H9 (cell line): ENCODE data around the gene NKD2. TPM values are rescaled to one million over a fixed set of nuclear protein-coding genes. Genes with fewer than 3 reads are reported as not detected.

Experiments
- DNase-seq: peaks from one replicate; pipeline ENCODE4 v3.0.0-alpha.2; 2017
- H2AFZ ChIP-seq: one replicate; pipeline ENCODE4 v1.6.1; 2013; ENCODE audit warnings: mild to moderate bottlenecking, low read length, control low read depth, moderate library complexity
- H2AK5ac ChIP-seq: 2 replicates; pipeline ENCODE4 v1.6.1; 2013; ENCODE audit warnings: low read length, control low read depth, mixed read lengths; ENCODE audit not compliant: insufficient read length
- H2BK120ac ChIP-seq: one replicate; pipeline ENCODE4 v1.6.1; 2013; ENCODE audit warnings: low read depth, mild to moderate bottlenecking, low read length, control low read depth, inconsistent platforms; ENCODE audit not compliant: poor library complexity, severe bottlenecking
- H2BK12ac ChIP-seq: 2 replicates; pipeline ENCODE4 v1.6.1; 2013; ENCODE audit warnings: low read length, control low read depth, mixed read lengths, low read depth; ENCODE audit not compliant: insufficient read length
- H2BK15ac ChIP-seq: 2 replicates; pipeline ENCODE4 v1.6.1; 2013; ENCODE audit warnings: low read depth, low read length, control low read depth
- H2BK20ac ChIP-seq: one replicate; pipeline ENCODE4 v1.6.1; 2013; ENCODE audit warnings: low read depth, mild to moderate bottlenecking, low read length, control low read depth, inconsistent platforms; ENCODE audit not compliant: poor library complexity, severe bottlenecking
- H2BK5ac ChIP-seq: 2 replicates; pipeline ENCODE4 v1.6.1; 2013; ENCODE audit warnings: low read length, control low read depth, mixed read lengths; ENCODE audit not compliant: insufficient read length
- H3K14ac ChIP-seq: 2 replicates; pipeline ENCODE4 v1.6.1; 2013; ENCODE audit warnings: low read length, control low read depth; ENCODE audit not compliant: insufficient read depth
- H3K18ac ChIP-seq: 2 replicates; pipeline ENCODE4 v1.6.1; 2013; ENCODE audit warnings: low read depth, mild to moderate bottlenecking, mixed read lengths, low read length, control low read depth; ENCODE audit not compliant: insufficient read length
- H3K23ac ChIP-seq: 2 replicates; pipeline ENCODE4 v1.6.1; 2013; ENCODE audit warnings: low read length, control low read depth, mixed read lengths, low read depth; ENCODE audit not compliant: insufficient read length
- H3K23me2 ChIP-seq: 2 replicates; pipeline ENCODE4 v1.6.1; 2013; ENCODE audit warnings: low read depth, mild to moderate bottlenecking, mixed read lengths, low read length, control low read depth; ENCODE audit not compliant: insufficient read length, poor library complexity, severe bottlenecking
- H3K27ac ChIP-seq: 2 replicates; pipeline ENCODE4 v1.5.1; 2013; ENCODE audit warnings: low read length, control low read depth, mixed read lengths, low read depth; ENCODE audit not compliant: insufficient read length
- H3K27me3 ChIP-seq: 2 replicates; pipeline ENCODE4 v1.6.1; 2013; ENCODE audit warnings: low read length, control low read depth, inconsistent platforms; ENCODE audit not compliant: insufficient read depth
- H3K4ac ChIP-seq: 2 replicates; pipeline ENCODE4 v1.6.1; 2013; ENCODE audit warnings: low read depth, mild to moderate bottlenecking, control low read depth, inconsistent platforms, low read length, moderate library complexity
- H3K4me1 ChIP-seq: 2 replicates; pipeline ENCODE4 v1.6.1; 2013; ENCODE audit warnings: low read length, control low read depth, inconsistent platforms; ENCODE audit not compliant: insufficient read depth
- H3K4me2 ChIP-seq: 2 replicates; pipeline ENCODE4 v1.6.1; 2013; ENCODE audit warnings: low read length, control low read depth, mixed read lengths; ENCODE audit not compliant: insufficient read length, insufficient read depth
- H3K56ac ChIP-seq: 2 replicates; pipeline ENCODE4 v1.6.1; 2013; ENCODE audit warnings: low read depth, mild to moderate bottlenecking, mixed read lengths, low read length, control low read depth; ENCODE audit not compliant: insufficient read length
- H3K79me1 ChIP-seq: 2 replicates; pipeline ENCODE4 v1.6.1; 2013; ENCODE audit warnings: low read depth, mild to moderate bottlenecking, moderate library complexity, low read length, control low read depth, inconsistent platforms; ENCODE audit not compliant: insufficient read depth, poor library complexity, severe bottlenecking
- H3K79me2 ChIP-seq: 2 replicates; pipeline ENCODE4 v1.6.1; 2013; ENCODE audit warnings: low read length, control low read depth, inconsistent platforms; ENCODE audit not compliant: insufficient read depth
- H3K9ac ChIP-seq: 2 replicates; pipeline ENCODE4 v1.6.1; 2013; ENCODE audit warnings: low read length, control low read depth, mixed read lengths; ENCODE audit not compliant: insufficient read length; ENCODE audit errors: extremely low read depth
- H3K9me3 ChIP-seq: one replicate; pipeline ENCODE4 v1.6.1; 2013; ENCODE audit warnings: low read depth, low read length, inconsistent platforms; ENCODE audit not compliant: control insufficient read depth
- H3T11ph ChIP-seq: one replicate; pipeline ENCODE4 v1.6.1; 2013; ENCODE audit warnings: mild to moderate bottlenecking, low read length, control low read depth, inconsistent platforms
- H4K20me1 ChIP-seq: one replicate; pipeline ENCODE4 v1.6.1; 2013; ENCODE audit not compliant: control insufficient read depth, insufficient read length, insufficient read depth
- H4K5ac ChIP-seq: 2 replicates; pipeline ENCODE4 v1.6.1; 2013; ENCODE audit warnings: low read depth, mild to moderate bottlenecking, mixed read lengths, low read length, control low read depth; ENCODE audit not compliant: insufficient read length
- H4K8ac ChIP-seq: replicated peaks from 2 replicates; pipeline ENCODE4 v1.6.1; 2013; ENCODE audit warnings: low read length, control low read depth, mixed read lengths, low read depth; ENCODE audit not compliant: insufficient read length
- H4K91ac ChIP-seq: 2 replicates; pipeline ENCODE4 v1.6.1; 2013; ENCODE audit warnings: low read depth, mild to moderate bottlenecking, moderate library complexity, mixed read lengths, low read length, control low read depth; ENCODE audit not compliant: insufficient read length
- H3K27ac Mint-ChIP-seq, 3 experiments: 2 replicates in 2 of 3; 3 replicates in 1 of 3; pipeline ENCODE4 v1.8.0; 2020 to 2021; ENCODE audit warnings: mixed read lengths in 3 of 3, mild to moderate bottlenecking in 1 of 3, moderate library complexity in 1 of 3
- H3K27me3 Mint-ChIP-seq: 2 replicates; pipeline ENCODE4 v1.8.0; 2021; ENCODE audit warnings: low read depth, mild to moderate bottlenecking, moderate library complexity, mixed read lengths
- H3K36me3 Mint-ChIP-seq, 3 experiments: 2 replicates in 2 of 3; 3 replicates in 1 of 3; pipeline ENCODE4 v1.8.0; 2020 to 2021; ENCODE audit warnings: low read depth in 3 of 3, mixed read lengths in 3 of 3; ENCODE audit not compliant: insufficient read depth in 1 of 3
- H3K4me1 Mint-ChIP-seq, 2 experiments: 2 replicates each; pipeline ENCODE4 v1.8.0; 2020; ENCODE audit warnings: mixed read lengths in 2 of 2
- H3K4me3 Mint-ChIP-seq, 2 experiments: 2 replicates in 1 of 2; 3 replicates in 1 of 2; pipeline ENCODE4 v1.8.0; 2020 to 2021; ENCODE audit warnings: mild to moderate bottlenecking in 2 of 2, mixed read lengths in 2 of 2, moderate library complexity in 1 of 2
- H3K9me3 Mint-ChIP-seq, 2 experiments: 2 replicates in 1 of 2; 3 replicates in 1 of 2; pipeline ENCODE4 v1.8.0; 2020; ENCODE audit warnings: mild to moderate bottlenecking in 2 of 2, mixed read lengths in 2 of 2, moderate library complexity in 1 of 2
- CTCF ChIP-seq: fragments of 200-600 bp; sonication (generic); conservative IDR thresholded peaks from 3 replicates; pipeline ENCODE4 v1.8.0; 2021; ENCODE audit warnings: antibody characterized with exemption, mild to moderate bottlenecking
- WGBS: extraction: QIAGEN DNeasy Blood & Tissue Kit; methylation state at CpG from one replicate; pipeline ENCODE4 v1.1.7; 2013; ENCODE audit warnings: missing lambda C conversion rate, low lambda C conversion rate, mixed read lengths; ENCODE audit not compliant: insufficient read length; ENCODE audit errors: extremely low coverage; 5-methylcytosine and 5-hydroxymethylcytosine counted together
- total RNA-seq: library from RNA; stranded (reverse); gene quantifications from 2 replicates; pipeline ENCODE4 v1.2.1, GENCODE V29; 2021

NKD2 gene
- total RNA-seq, 1 experiment from 2014 or later = 7.3 TPM

GRCh38 chr5:1005249-1005851, 3.3 kb upstream of the NKD2 start:
- H3K36me3 Mint-ChIP-seq = no peaks in the 10 kb centered on the region; a peak in 1 of 7 replicates
- Histone ChIP-seq H3K23me2 (peaks cover 13% of the 10 kb centered on the region), H3K23ac (no peak overlapping the region), H4K20me1 (no peaks in the 10 kb centered on the region), H4K91ac (no peak overlapping the region), H3K56ac (no peak overlapping the region), H3K79me1 (no peaks in the 10 kb centered on the region), H2AFZ (no peak overlapping the region), H2BK15ac (no peak overlapping the region), H3T11ph (no peak overlapping the region), H3K18ac (no peak overlapping the region), H4K8ac (no peak overlapping the region), H2BK5ac (no peak overlapping the region), H3K9me3 (no peaks in the 10 kb centered on the region), H3K14ac (no peak overlapping the region), H3K27me3 (peaks cover 19% of the 10 kb centered on the region; the same call in 1 of the 2 replicates), H3K4ac (no peak overlapping the region), H3K27ac (no peak overlapping the region), H4K5ac (no peak overlapping the region), H3K79me2 (no peaks in the 10 kb centered on the region), H2BK20ac (no peak overlapping the region), H2AK5ac (no peak overlapping the region), H3K4me1 (no peaks in the 10 kb centered on the region), H2BK12ac (no peak overlapping the region), H2BK120ac (no peak overlapping the region), H3K4me2 (peak overlapping the region; percentile 36), H3K9ac (no peak overlapping the region)
- no CpG with 5 or more reads among the region's 47 CpGs for WGBS
- H3K4me1 Mint-ChIP-seq = peaks cover 18 to 23% of the 10 kb centered on the region in 2 experiments
- peaks cover 75% of the 10 kb centered on the region for H3K27me3 Mint-ChIP-seq
- DNase-seq = no peak
- H3K9me3 Mint-ChIP-seq = no peaks in the 10 kb centered on the region
- H3K4me3 Mint-ChIP-seq = peak overlapping the region in 1 of 2 experiments; percentile 74; a peak in 1 of 5 replicates
- no peak overlapping the region; a peak in 1 of 7 replicates for H3K27ac Mint-ChIP-seq
- no peak for TF ChIP-seq CTCF
